ENCODE measurements around the gene SPX.
A peak's percentile ranks its signal among the peaks of the same experiment; 100 is the strongest.

Gene SPX

GRCh38 chr12:21539797-21540196, 13.7 kb downstream of the SPX start:
- DNase-seq (ENCODE audit: low read depth) = no peak

GRCh38 chr12:21541773-21542172, 15.7 kb downstream of the SPX start:
- no peak for DNase-seq (ENCODE audit: low read depth)

GRCh38 chr12:21542403-21542802, 16.3 kb downstream of the SPX start:
- no peak for DNase-seq (ENCODE audit: low read depth)

GRCh38 chr12:21543151-21543550, 17.1 kb downstream of the SPX start:
- DNase-seq (ENCODE audit: low read depth) = no peak

GRCh38 chr12:21545557-21545956, 19.5 kb downstream of the SPX start:
- no peak for DNase-seq (ENCODE audit: low read depth)

- DNase-seq (ENCODE audit: low read depth) = no peak
Measured at GRCh38 chr12:21546716-21547115, 20.6 kb downstream of the SPX start.

GRCh38 chr12:21547437-21547836, 21.3 kb downstream of the SPX start:
- DNase-seq (ENCODE audit: low read depth) = no peak

GRCh38 chr12:21551841-21552465, 25.9 kb downstream of the SPX start:
- DNase-seq (ENCODE audit: low read depth) = no peak

GRCh38 chr12:21552635-21553328, 26.7 kb downstream of the SPX start:
- DNase-seq (ENCODE audit: low read depth) = no peak

GRCh38 chr12:21553329-21553675, 27.2 kb downstream of the SPX start:
- DNase-seq (ENCODE audit: low read depth) = no peak

GRCh38 chr12:21558100-21558679, 32.1 kb downstream of the SPX start:
- DNase-seq (ENCODE audit: low read depth) = no peak

- peak; percentile 64 for DNase-seq (ENCODE audit: low read depth)
Measured at GRCh38 chr12:21559855-21560569, 33.9 kb downstream of the SPX start.

- DNase-seq (ENCODE audit: low read depth) = no peak
Measured at GRCh38 chr12:21561158-21561557, 35.1 kb downstream of the SPX start.

- DNase-seq (ENCODE audit: low read depth) = no peak
Measured at GRCh38 chr12:21562859-21563258, 36.8 kb downstream of the SPX start.

GRCh38 chr12:21566223-21566906, 40.3 kb downstream of the SPX start:
- no peak for DNase-seq (ENCODE audit: low read depth)

- no peak for DNase-seq (ENCODE audit: low read depth)
Measured at GRCh38 chr12:21566907-21567394, 40.9 kb downstream of the SPX start.

GRCh38 chr12:21568115-21568514, 42.0 kb downstream of the SPX start:
- no peak for DNase-seq (ENCODE audit: low read depth)

- DNase-seq (ENCODE audit: low read depth) = no peak
Measured at GRCh38 chr12:21571046-21571445, 45.0 kb downstream of the SPX start.

GRCh38 chr12:21573733-21574358, 47.8 kb downstream of the SPX start:
- DNase-seq (ENCODE audit: low read depth) = no peak

- DNase-seq (ENCODE audit: low read depth) = no peak
Measured at GRCh38 chr12:21576431-21576830, 50.3 kb downstream of the SPX start.

- no peak for DNase-seq (ENCODE audit: low read depth)
Measured at GRCh38 chr12:21577516-21577915, 51.4 kb downstream of the SPX start.
